ENCODE results near the gene GPC5.
A peak's percentile ranks its signal among the peaks of the same experiment; 100 is the strongest.
"Not testable (repeated sequence)": the region's sequence is repeated elsewhere in the genome, so short reads cannot be mapped to it uniquely, and the experiment has no call there.

Gene GPC5

GRCh38 chr13:92218615-92219014 is 820.2 kb downstream of the GPC5 start:
- no peak for DNase-seq

DNA sequence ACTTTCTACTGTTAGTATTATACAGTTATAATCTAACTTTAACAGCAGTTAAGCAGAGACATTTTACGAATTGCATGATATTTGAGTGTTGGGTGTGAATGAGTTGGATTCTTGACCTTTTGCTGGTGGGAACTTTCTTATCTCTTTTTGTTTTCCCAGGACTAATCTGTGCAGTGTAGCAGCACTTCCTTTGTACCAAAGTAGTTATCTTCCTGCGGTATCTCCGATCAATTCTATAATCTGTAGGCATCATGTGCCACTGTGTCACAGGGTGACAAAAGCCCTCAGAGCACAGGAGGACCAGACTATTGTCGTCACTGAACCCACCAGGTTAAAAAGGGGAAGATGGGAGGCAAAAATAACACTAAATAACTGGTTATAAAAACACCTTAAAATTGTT is 823.5 kb downstream of the GPC5 start:
- no peak for DNase-seq

DNA sequence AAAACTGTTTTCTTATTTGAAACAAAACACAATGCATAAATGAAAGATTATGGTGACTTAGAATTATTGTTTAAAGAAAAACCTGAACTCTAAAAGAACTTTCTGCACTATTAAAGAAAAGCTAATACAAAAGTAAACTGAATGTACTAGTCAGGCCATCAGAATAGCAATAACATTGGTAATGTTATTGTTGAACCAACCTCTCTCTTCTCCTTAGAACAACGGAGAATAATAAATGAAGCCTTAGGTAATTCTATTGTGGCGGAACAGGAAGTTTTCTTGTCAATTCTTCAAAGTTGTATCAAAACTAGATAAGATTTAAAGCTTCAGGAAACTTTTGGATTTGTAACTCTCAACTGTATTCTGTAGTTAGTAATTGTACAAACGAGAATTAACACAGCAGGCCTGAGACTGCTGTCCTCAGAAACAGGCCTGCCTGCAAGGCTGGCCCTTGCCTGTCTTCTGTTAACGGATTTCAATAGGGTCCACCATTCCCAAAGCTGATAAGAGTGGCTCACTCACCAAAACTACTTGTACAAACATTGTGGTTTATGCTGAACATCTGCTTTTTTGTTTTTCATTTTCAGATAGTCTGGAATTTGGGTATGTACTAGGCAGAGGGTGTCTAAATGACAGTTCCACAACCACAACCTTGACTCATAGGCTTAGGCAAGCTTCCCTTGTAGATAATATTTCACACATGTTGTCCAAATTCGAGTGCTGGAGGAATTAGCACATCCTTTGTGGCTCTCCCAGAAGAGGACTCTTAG is 825.8 kb downstream of the GPC5 start:
- peak; percentile 86 for DNase-seq

- DNase-seq, result no peak
These were observed 826.4 kb downstream of the GPC5 start for GRCh38 chr13:92224825-92225224.

GRCh38 chr13:92225861-92226260 is 827.4 kb downstream of the GPC5 start:
- peak; percentile 53 for DNase-seq

- no peak for DNase-seq
These were observed 834.5 kb downstream of the GPC5 start for GRCh38 chr13:92232871-92233270.

GRCh38 chr13:92251671-92252210 is 853.3 kb downstream of the GPC5 start:
- no peak for DNase-seq

DNA sequence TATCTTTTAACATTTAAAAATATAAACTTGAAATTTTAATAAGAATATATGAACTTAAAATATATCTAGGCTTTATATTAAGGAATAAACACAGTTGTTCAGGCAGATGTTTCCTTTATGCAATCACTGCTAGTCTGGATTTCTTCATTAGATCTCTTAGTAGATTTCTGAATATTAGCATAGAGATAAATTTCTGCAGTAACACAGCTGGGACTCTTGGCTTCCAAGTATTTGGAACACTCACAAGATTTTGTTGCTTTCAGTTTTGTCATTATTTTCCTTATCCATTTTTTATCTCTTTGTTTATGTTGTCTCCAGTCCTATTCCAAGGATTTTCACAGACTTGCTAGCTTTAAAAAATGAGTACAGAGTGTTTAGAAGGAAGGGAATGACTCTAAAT is 857.1 kb downstream of the GPC5 start:
- DNase-seq, result no peak

- DNase-seq, result no peak
These were observed 857.8 kb downstream of the GPC5 start for GRCh38 chr13:92256211-92256610.

GRCh38 chr13:92259046-92259445 is 860.6 kb downstream of the GPC5 start:
- no peak for DNase-seq

DNA sequence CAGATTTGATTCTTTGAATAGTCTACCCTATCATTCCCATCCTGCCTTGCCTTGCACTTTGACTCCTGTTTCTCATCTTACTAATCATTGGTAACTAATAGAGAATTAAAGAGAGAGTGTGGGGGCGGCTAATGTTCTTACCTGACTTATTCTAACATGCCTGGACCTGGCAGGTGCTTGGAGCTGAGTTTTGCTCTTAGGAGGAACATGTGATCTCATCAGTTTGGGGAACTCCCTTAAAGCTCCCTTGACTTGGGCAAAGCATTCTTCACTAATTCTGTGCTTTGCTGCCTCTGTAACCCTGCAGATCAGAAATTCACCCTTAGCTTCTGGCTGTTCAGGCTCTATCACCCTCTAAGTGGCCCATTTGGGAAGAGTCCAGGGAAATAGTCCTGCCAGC is 861.1 kb downstream of the GPC5 start:
- DNase-seq, result no peak

- DNase-seq, result peak; percentile 39
These were observed 861.9 kb downstream of the GPC5 start for GRCh38 chr13:92260363-92260762.

GRCh38 chr13:92262100-92262788 is 863.8 kb downstream of the GPC5 start:
- DNase-seq, result no peak

- DNase-seq, result no peak
These were observed 867.0 kb downstream of the GPC5 start for GRCh38 chr13:92265408-92265807.

DNA sequence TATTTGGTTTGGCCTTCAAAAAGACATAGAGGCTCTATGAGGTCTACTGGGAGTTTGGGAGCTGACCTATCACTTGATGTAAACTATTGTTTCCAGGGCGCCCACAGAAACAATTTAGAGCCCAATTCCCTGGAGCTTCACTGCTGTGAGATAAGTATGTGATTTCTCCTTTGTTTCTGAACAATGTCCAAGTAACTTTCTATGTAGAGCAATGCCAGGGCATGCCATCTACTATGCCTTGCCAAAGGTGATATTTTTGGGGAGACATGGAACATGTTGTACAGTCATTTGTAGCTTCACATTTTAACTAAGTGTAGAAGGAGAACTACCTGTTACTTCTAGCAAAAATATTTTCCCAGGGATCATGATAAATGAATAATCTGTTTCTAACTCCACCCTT is 872.6 kb downstream of the GPC5 start:
- DNase-seq, result no peak

- no peak for DNase-seq
These were observed 873.8 kb downstream of the GPC5 start for GRCh38 chr13:92272177-92272576.

DNA sequence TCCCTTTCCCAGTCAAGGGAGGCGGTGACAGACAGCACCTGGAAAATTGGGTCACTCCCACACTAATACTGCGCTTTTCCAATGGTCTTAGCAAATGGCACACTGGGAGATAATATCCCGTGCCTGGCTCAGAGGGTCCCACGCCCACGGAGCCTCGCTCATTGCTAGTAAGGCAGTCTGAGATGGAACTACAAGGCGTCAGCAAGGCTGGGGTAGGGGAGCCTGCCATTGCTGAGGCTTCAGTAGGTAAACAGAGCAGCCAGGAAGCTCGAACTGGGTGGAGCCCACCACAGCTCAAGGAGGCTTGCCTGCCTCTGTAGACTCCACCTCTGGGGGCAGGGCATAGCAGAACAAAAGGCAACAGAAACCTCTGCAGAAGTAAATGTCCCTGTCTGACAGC is 882.6 kb downstream of the GPC5 start:
- not testable (repeated sequence) for DNase-seq

DNA sequence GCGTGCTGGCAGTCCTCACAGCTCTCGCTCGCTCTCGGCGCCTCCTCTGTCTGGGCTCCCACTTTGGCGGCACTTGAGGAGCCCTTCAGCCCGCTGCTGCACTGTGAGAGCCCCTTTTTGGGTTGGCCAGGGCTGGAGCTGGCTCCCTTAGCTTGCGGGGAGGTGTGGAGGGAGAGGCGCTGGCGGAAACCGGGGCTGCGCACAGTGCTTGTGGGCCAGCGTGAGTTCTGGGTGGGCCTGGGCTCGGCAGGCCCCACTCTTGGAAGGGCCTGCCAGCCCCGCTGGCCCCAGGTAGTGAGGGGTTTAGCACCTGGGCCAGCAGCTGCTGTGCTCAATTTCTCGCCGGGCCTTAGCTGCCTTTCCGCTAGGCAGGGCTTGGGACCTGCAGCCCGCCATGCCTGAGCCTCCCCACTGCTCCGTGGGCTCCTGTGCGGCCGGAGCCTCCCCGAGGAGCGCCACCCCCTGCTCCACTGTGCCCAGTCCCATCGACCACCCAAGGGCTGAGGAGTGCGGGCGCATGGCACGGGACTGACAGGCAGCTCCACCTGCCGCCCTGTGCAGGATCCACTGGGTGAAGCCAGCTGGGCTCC is 892.4 kb downstream of the GPC5 start:
- DNase-seq, result not testable (repeated sequence)

DNA sequence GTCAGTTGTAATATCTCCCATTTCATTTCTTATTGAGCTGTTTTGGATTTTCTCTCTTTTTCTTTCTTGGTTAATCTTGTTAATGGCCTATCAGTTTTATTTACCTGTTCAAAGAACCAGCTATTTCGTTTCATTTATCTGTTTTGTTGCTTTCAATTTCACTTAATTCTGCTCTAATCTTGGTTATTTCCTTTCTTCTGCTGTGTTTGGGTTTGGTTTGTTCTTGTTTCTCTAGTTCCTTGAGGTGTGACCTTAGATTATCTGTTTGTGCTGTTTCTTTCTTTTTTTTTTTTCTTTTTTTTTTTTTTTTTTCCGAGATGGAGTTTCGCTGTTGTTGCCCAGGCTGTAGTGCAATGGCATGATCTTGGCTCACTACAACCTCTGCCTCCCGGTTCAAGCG is 896.1 kb downstream of the GPC5 start:
- not testable (repeated sequence) for DNase-seq

DNA sequence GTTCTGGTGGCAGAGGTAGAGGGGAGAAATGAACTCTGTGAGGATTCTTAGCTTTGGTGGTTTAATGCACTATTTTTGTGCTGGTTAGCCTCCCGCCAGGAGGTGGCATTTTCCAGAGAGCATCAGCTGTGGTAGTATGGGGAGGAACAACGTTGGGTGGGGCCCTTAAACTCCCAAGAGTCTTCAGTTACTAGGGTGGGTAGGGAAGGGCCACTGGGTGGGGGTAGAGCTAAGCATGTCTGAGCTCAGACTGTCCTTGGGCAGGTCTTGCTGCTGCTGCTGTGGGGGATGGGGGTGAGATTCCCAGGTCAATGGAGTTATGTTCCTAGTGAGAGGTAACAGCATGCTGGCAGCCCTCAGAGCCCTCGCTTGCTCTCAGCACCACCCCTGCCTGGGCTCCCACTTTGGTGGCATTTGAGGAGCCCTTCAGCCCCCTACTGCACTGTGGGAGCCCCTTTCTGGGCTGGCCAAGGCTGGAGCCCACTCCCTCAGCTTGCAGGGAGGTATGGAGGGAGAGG is 897.8 kb downstream of the GPC5 start:
- DNase-seq, result not testable (repeated sequence)

- no peak for DNase-seq
These were observed 899.8 kb downstream of the GPC5 start for GRCh38 chr13:92297971-92298942.

- no peak for DNase-seq
These were observed 902.2 kb downstream of the GPC5 start for GRCh38 chr13:92300651-92301050.
